NCI-H526 (cell line): ENCODE results near the gene MSANTD1.
"Not testable (repeated sequence)": the region's sequence is repeated elsewhere in the genome, so short reads cannot be mapped to it uniquely, and the experiment has no call there.

Experiments
- DNase-seq, 2 experiments: peaks; one replicate each; lab custom pipeline; 2025; lab: John Stamatoyannopoulos, UW

MSANTD1 gene

GRCh38 chr4:3290889-3291321, 41.9 kb downstream of the MSANTD1 start:
- no peak for DNase-seq

- DNase-seq = peak in 1 of 2 experiments; percentile 62
Observed at GRCh38 chr4:3291411-3291968, 42.5 kb downstream of the MSANTD1 start.

GRCh38 chr4:3291969-3292570, 43.1 kb downstream of the MSANTD1 start:
- peak; percentile 39 to 66 for DNase-seq

GRCh38 chr4:3292571-3293400, 43.8 kb downstream of the MSANTD1 start, which contains the start of gene RGS12:
TSS of gene RGS12 (plus strand) at chr4:3293021. CDS start at chr4:3316171, 23,150 bp downstream.
- peak; percentile 77 to 95 for DNase-seq

GRCh38 chr4:3293401-3294391, 44.7 kb downstream of the MSANTD1 start:
- peak in 1 of 2 experiments; percentile 63 for DNase-seq

- DNase-seq = no peak
Observed at GRCh38 chr4:3294401-3295241, 45.7 kb downstream of the MSANTD1 start.

- no peak for DNase-seq
Observed at GRCh38 chr4:3295837-3296624, 47.1 kb downstream of the MSANTD1 start.

- no peak for DNase-seq
Observed at GRCh38 chr4:3296651-3297050, 47.7 kb downstream of the MSANTD1 start.

GRCh38 chr4:3297066-3297859, 48.3 kb downstream of the MSANTD1 start:
- DNase-seq = no peak

- DNase-seq = no peak
Observed at GRCh38 chr4:3299122-3299975, 50.4 kb downstream of the MSANTD1 start.

- DNase-seq = peak in 1 of 2 experiments; percentile 56
Observed at GRCh38 chr4:3299976-3300671, 51.2 kb downstream of the MSANTD1 start.

- not testable (repeated sequence) for DNase-seq
Observed at GRCh38 chr4:3300882-3301281, 51.9 kb downstream of the MSANTD1 start.

- DNase-seq = no peak
Observed at GRCh38 chr4:3301450-3302172, 52.7 kb downstream of the MSANTD1 start.

GRCh38 chr4:3302173-3302785, 53.3 kb downstream of the MSANTD1 start:
- DNase-seq = no peak

- DNase-seq = no peak
Observed at GRCh38 chr4:3302786-3303564, 54.0 kb downstream of the MSANTD1 start.

GRCh38 chr4:3303565-3303824, 54.5 kb downstream of the MSANTD1 start:
- no peak for DNase-seq
